Nephron progenitor cell (in vitro differentiated cells): ENCODE data around the gene SPDYE4.

ENCODE experiments used
- DNase-seq: peaks from one replicate; pipeline ENCODE4 v3.0.0; 2021
- H3K27ac Mint-ChIP-seq: 2 replicates; pipeline ENCODE4 v1.8.0; 2021; ENCODE audit warnings: mild to moderate bottlenecking, moderate library complexity, mixed read lengths
- H3K27me3 Mint-ChIP-seq: 2 replicates; pipeline ENCODE4 v1.8.0; 2021; ENCODE audit warnings: mild to moderate bottlenecking, low read depth, mixed read lengths; ENCODE audit not compliant: poor library complexity
- H3K36me3 Mint-ChIP-seq: 2 replicates; pipeline ENCODE4 v1.8.0; 2021; ENCODE audit warnings: low read depth, mixed read lengths
- H3K4me1 Mint-ChIP-seq: 2 replicates; pipeline ENCODE4 v1.8.0; 2021; ENCODE audit warnings: mixed read lengths
- H3K4me3 Mint-ChIP-seq: 2 replicates; pipeline ENCODE4 v1.8.0; 2021; ENCODE audit warnings: mild to moderate bottlenecking, moderate library complexity, mixed read lengths
- H3K9me3 Mint-ChIP-seq: 2 replicates; pipeline ENCODE4 v1.8.0; 2021; ENCODE audit warnings: mild to moderate bottlenecking, moderate library complexity, mixed read lengths
- CTCF ChIP-seq: fragments of 200-600 bp; sonication (generic); IDR thresholded peaks from 2 replicates; pipeline ENCODE4 v1.5.0; 2021; ENCODE audit warnings: antibody characterized with exemption

SPDYE4 gene

GRCh38 chr17:8701754-8702153 is 56.6 kb downstream of the SPDYE4 start:
- Mint-ChIP-seq H3K27ac (no peak overlapping the region), H3K4me1 (peaks cover 33% of the 10 kb centered on the region), H3K9me3 (peaks cover 34% of the 10 kb centered on the region), H3K4me3 (no peak overlapping the region), H3K36me3 (peaks cover 4% of the 10 kb centered on the region), H3K27me3 (no peaks in the 10 kb centered on the region)
- no peak for DNase-seq
- no peak for TF ChIP-seq CTCF

GRCh38 chr17:8701221-8701620 is 57.1 kb downstream of the SPDYE4 start:
- no peak overlapping the region for H3K4me3 Mint-ChIP-seq
- peaks cover 4% of the 10 kb centered on the region for H3K36me3 Mint-ChIP-seq
- no peak for TF ChIP-seq CTCF
- H3K9me3 Mint-ChIP-seq: peaks cover 34% of the 10 kb centered on the region
- H3K4me1 Mint-ChIP-seq: peaks cover 39% of the 10 kb centered on the region
- DNase-seq: no peak
- no peak overlapping the region for H3K27ac Mint-ChIP-seq
- H3K27me3 Mint-ChIP-seq: no peaks in the 10 kb centered on the region
